GM19238 (cell line): Measurements from ENCODE around the gene EIF4G3.
"Not testable (repeated sequence)": the region's sequence is repeated elsewhere in the genome, so short reads cannot be mapped to it uniquely, and the experiment has no call there.

Source experiments
- DNase-seq: peaks from one replicate; pipeline ENCODE4 v3.0.0; 2011; ENCODE audit warnings: low spot score; ENCODE audit not compliant: insufficient read length

The EIF4G3 gene

DNA sequence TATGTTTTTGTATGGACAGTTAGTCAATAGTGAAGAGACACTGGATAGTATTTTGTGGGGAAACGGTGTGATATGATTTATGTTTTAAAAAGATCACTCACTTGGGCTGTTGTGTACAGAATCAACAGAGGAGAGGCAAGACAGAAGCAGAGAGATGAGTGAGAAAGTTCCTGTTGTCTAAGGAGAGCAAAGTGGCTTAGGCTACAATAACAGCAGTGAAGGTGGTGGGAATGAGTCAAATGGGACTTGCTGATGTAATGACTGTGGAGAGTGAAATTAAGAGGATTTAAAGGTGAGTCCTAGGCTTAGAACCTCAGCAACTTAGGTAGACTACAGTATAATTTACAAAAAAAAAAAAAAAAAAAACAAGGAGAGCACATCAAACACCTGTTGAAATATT is 220.4 kb downstream of the EIF4G3 start:
- no peak for DNase-seq

DNA sequence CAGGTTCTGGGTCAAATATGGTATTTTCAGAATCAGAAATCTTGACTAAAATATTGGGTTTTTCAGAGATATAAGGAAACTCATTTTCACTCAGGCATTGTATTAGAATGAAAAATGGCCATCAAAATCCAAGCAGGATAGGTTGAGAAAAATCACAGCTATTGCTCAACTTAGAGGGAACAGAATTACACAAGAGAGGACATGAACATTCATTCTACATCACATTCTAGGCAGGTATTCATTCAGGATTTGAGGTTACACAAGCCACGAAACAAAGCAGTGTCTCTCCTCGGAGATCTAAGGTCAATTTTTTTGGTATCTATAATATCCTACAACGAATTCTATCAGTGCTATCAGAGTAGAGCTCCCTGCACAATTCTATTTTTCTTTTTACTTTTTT is 226.0 kb downstream of the EIF4G3 start:
- DNase-seq: no peak

DNA sequence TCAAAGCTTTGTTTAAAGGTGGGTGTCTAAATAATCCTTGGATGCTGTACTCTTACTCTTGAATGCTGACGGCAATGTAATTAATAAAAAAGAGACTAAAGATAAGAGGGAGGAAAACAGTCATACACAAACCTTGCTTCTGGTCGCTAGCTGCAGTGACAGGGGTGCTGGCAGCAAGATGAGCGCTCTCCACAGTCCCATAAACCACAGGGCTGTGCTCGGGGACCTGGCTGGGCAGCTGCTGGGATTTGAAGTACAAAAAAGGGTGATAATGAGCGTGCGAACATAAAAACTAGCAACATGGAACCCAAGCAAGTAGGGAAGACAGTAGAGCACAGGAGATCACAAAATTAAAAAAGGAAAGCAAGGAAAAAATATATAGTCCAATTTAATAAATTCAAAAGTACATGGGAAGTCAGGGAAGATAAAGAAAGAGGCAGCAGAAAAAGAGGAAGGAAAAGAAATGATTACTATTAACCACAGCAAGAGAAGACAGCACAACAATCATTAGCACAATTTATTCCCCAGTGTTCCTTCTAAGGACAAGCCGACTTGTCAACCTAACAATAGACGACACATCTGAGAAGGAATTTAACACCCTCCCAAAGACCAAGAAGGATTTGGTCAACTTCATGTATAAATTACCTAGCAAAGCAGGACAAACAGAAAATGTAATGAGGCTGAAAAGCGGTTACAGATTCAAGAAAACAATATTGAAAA is 226.7 kb downstream of the EIF4G3 start:
- no peak for DNase-seq

DNA sequence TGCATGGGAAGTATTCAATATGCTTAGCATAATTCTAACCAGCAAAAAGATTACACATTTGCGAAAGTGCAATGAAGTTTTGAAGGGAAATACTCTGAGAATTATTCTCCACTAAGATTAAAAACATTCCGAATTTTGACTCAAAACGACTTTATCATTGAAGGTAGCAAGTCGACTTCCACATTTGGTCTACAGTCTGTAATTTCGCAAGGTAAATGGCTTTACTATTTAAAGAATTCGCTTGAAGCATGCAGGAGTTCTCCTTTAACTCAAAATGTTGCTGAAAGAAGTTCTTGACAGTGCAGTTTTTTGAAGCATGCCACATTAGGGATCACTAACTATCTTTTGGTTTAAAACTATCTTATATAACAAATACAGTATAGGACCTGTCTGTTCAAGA is 228.6 kb downstream of the EIF4G3 start:
- DNase-seq: no peak

DNA sequence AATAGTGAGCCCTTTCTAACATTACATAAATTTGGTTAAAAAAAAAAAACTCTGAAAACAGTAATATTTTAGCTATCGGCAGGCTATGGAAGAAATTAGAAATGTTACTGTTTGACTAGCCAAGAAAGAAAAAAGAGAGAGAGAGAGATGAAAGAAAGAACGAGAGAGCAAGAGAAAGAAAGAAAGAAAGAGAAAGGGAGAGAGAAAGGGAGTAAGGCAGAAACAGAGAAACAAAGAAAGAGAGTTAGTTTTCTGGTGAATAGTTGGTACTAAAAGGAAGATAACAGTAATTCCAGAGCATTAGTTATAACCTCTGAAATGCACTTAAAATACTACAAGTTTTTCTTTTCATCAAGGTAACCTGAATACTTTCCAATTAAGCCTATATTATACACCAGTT is 229.3 kb downstream of the EIF4G3 start:
- no peak for DNase-seq

DNA sequence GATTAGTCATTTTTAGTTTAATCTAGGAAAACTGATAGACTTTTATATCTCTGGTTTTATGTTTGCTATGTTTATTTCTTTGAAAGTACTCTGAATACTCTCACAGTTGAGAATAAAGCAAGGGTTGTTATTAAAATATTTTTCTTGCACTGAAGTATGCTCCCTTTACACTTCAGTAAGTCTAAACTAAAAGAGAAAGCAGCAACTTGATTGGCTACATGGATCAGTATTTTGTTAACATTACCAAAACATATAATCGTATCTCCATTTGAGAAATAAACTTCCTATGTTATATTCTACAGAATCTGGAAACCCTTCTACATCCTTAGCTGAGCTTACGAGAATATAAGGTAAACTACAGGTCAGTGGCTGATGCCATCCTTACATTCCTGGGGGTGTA is 240.1 kb downstream of the EIF4G3 start:
- DNase-seq: no peak

DNA sequence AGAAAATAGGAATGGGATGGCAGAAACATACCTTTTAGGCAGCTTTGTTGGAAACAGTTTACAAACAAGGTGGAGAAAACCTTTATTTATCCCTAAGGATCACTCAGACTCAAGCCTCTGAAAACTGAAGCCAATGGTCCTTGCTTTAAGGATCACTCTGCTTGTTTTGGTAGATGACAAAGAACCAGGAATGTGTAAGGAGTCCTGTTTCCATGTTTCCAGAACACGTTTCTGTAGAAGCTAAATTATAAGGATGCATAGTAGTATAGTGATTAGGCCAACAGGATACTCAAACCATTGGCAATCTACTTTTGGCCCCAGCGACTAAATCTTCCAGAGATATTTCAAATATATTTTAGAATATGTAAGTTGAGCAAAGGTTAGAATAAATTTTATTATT is 240.5 kb downstream of the EIF4G3 start:
- DNase-seq: no peak

DNA sequence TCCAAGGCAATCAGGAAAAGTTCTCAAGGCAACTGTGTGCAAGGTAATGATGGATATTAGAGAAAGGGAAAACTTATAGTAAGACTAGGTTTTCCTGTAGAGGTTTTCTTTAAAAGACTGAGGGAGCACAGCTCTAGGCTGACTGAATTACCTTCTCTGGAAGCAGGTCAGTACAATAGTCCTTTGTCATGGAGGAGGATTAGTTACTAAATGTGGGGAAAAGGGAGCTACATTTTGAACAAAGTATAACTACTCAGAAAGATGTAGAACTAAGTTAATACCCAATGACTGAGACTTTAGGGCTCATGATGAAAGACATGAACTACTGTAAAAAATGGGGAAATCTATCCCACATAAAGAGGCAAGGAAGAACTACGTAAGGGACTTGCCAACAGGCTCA is 241.0 kb downstream of the EIF4G3 start:
- DNase-seq: no peak

DNA sequence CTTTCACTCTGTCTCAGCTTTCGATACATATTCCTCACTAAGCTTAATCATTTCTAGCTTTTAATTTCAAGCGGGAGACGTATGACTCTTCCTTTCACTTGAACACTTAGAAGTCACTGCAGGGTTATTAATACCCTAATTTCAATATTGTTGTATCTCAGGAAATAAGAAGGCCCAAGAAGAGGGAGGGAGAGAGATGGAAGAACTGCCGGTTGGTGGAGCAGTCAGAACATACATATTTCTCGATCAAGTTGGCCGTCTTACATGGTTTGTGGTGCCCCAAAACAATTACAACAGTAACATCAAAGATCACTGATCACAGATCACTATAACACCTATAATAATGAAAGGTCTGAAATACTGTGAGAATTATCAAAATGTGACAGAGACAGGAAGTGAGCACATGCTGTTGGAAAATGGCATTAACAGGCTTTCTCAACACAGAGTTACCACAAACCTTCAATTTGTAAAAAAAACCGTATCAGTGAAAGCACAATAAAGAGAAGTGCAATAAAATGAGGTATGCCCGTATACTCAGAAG is 244.2 kb downstream of the EIF4G3 start:
- DNase-seq: no peak

DNA sequence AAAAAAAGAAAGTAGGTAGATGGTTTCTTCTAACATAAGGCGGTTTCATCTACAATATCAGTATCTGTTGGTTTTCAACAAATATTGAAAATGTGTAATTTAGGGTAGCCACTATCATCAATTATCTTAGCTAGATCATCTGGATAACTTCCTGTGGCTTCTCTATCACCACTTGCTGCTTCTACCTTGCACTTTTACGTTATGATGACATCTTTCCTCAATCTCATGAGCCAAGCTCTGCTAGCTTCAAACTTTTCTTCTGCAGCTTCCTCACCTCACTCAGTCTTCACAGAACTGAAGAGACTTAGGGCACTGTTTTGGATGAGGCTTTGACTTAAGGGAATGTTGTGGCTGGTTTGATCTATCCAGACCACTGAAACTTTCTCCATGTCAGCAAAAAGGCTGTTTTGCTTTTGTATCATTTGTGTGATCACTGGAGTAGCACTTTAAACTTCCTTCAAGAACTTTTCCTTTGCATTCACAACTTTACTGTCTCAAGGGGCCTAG is 244.7 kb downstream of the EIF4G3 start:
- no peak for DNase-seq

DNA sequence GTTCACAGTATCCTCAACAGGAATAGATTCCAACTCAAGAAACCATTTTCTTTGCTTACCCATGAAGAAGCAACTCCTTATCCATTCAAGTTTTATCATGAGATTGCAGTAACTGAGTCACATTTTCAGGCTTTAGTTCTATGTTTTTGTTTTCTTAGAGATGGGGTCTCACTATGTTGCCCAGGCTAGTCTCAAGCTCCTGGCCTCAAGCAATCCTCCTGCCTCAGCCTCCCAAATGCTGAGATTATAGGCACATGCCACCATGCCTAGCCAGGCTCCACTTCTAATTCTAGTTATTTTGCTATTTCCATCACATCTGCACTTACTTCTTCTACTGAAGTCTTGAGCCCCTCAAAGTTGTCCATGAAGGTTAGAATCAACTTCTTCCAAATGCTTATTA is 246.3 kb downstream of the EIF4G3 start:
- DNase-seq: no peak

DNA sequence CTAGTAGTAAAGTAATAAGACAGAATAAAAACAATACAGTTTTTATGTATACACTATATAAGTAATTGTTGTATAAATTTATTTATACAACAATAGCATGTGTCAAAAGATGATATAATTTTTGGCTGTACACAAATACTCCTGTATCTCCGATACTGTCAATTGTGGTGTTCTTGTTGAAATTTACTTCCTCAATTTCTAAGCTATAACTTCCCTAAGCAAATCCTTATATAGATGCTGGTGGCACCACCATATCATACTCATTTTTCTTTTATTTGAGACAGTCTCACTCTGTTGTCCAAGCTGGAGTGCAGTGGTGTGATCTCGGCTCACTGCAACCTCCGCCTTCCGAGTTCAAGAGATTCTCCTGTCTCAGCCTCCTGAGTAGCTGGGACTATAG is 248.6 kb downstream of the EIF4G3 start:
- no peak for DNase-seq

DNA sequence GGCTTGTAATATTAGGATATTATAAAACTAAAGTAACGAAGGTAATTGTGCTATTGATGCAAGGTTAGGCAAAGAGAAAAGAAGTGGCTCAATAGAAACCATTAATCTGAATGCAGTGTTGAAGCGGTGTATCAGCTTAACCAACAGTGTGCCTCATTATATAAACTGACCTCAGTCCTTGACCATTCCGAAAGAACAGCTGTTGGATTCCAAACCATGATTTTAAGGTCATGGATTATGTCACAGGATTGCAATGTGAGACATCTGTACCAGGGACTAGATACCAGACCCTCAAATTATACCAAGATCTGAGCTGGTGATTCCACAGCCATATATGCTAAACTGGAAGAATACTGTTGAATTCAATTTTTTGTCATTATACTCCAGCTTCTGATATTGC is 255.4 kb downstream of the EIF4G3 start:
- DNase-seq: no peak

DNA sequence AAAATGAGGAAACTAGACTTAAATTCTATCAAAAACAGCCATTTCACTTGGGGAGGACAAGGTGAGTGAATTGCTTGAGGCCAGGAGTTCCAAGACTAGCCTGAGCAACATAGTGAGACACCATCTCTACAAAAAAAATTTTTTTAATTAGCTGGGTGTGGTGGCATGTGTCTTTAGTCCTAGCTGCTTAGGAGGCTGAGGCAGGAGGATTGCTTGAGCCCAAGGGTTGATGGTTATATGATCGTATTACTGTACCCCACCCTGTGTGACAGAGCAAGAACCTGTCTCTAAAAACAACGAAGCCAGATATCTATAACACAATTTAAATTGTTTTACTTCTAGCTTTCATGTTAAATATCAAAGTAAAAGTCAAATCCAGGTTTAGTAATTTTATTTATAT is 263.5 kb downstream of the EIF4G3 start:
- no peak for DNase-seq

DNA sequence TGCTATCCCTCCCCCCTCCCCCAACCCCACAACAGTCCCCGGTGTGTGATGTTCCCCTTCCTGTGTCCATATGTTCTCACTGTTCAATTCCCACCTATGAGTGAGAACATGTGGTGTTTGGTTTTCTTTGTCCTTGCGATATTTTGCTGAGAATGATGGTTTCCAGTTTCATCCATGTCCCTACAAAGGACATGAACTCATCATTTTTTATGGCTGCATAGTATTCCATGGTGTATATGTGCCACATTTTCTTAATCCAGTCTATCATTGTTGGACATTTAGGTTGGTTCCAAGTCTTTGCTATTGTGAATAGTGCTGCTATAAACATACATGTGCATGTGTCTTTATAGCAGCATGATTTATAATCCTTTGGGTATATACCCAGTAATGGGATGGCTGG is 269.2 kb downstream of the EIF4G3 start:
- DNase-seq: not testable (repeated sequence)

DNA sequence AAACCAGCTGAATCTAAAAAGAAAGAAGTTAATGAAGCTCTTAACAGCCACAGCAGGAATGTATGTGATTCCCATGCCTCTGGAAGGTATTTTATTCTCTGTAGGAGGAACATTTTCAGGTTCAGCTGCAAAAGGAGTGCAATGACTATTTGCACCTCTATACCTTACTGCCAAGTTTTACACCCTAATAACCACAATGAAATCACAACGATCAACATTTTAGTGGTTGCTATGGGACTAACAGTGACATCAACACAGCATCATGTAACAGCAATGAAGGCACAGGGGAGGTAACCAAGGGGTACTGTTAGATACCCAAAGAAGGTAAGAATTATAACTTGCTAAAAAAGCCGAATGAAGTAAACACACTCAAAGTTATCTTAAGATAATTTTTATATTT is 273.3 kb downstream of the EIF4G3 start:
- DNase-seq: no peak

DNA sequence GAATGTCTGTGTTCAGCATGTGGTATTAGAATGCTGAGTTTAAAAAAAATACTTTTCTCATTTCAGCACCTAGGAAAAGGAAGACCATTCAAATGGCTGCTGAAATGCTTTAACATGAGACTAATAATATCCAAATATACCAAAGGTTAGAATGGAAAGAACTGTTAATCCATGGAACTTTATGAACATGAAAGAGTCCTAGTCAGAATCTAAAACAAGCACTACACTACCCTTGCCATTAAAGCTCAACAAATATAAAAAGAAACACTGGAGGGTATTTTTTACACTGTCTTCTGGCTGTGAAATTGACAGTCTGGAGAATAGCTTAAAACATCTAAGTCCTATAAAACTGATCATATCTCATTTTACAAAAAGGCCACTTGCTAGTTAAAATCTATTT is 276.6 kb downstream of the EIF4G3 start:
- DNase-seq: no peak

DNA sequence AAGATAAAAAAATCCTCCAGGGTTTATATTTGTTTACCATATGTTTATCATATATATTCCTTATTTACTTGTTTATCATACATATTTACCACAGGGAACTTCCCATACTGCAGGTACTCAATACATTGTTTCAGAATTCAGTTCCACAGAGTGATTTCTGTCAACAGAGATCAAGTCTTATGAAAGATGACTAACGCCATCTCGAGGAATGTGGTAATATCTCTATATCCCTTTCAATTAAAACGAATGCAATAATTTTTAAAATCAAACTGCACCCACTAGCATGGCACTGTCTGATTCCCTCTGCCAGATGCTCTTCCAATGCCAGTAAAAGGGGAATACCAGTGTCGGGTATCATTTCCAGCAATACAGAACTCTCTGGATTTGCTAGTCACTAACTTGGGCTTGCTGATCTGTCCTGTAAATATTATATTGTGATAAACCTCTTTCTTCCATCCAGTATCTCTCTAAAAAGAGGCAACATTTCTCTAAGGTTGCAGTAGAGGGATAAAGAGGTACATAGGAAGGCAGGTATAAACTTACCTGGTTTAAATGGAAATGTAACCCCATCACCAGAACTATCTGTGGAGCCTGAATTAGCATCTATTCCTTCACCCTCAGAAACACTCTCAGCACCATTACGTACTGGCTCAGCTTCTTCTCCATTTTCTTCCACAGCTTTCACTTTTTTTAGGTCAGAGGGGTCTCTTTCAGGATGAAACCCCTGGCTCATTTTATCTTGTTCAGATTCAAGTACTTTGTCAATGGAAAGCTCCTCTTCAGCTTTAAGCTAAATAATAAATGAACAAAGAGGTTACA is 277.3 kb downstream of the EIF4G3 start:
- DNase-seq: no peak

DNA sequence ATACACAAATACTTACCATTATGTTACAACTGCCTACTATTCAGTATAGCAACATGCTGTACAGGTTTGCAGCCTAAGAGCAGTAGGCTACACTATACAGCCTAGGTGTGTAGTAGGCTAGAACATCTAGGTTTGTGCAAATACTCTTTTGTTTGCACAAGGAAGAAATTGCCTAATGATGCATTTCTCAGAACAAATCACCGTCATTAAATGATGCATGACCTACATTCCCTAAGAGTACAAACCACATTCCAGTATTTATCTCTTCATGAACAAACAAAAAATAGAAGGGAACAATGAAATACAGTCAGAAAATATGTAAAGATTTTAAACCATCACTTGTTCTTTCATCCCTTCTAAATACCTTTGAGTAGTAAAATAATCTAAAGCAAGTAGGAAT is 279.9 kb downstream of the EIF4G3 start:
- DNase-seq: no peak

DNA sequence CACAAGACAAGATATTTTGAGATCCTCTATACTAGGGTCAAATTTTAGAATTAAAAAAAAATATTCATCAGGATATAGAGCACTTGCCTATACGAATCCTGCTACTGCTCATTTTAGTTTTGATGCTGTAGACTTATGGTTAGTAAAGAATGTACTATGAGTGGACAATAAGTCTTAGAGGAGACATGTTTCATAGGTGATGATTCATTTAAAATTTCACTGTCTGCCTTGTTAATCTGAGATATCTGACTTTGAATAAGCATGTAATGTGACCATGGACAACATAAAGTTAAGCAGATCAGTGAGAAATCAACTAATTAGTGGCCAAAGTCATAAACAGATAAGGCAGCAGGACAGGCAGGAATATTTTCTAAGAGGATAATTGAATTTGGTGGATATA is 282.8 kb downstream of the EIF4G3 start:
- no peak for DNase-seq

DNA sequence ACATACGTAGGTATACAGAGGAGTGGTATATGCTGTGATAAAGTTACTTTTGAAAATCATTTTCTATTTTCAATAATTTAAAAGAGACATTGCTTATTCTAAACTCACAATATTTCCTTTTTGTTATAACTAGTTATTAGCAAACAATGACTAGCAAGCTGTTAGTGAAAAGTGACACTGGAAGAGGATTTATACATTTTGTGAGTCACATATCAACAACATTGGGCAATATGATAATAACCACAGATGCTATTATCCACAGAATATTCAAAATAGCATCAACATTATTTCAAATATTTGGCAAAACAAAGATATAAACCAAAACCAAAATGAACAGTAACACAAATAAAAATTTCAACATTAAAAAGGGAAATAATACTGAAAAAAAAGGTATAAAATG is 285.6 kb downstream of the EIF4G3 start:
- DNase-seq: no peak

DNA sequence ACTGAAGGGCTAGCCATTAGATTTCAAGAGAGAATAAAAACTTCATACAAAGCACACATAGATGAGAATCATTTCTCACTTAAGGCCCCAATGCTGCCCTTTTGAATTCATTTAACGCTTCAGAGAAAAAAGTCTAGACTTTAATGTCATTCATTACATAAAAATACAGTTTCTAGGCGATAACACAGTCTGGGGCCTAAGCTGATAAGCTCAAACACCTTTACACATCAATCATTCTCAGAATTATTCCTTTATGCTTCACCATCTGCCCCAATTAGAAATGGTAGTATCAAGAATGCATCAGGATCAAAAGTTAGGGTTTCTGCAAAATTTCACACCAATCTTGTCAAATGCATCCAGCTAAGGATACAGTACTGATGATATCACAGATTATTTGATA is 289.5 kb downstream of the EIF4G3 start:
- no peak for DNase-seq

DNA sequence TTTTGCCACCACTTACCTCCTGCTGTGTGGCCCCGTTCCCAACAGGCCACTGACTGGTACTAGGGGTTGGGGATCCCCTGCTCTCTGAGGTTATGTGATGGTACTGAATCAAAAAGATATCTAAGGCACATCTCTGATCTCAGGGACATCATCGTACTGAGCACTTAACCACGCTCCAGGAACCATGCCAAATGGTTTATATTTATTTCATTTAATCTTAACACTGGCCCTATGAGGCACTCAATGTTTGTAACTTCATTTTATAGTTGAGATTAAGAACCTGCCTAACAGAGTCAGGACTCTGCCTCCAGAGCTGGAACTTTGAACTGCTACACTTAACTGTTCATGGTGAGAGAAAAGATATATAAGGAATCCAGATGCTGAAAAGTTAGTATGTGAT is 291.6 kb downstream of the EIF4G3 start:
- no peak for DNase-seq
